B cell (primary cell): Measurements from ENCODE around the gene CTDP1. TPM values are rescaled to one million over a fixed set of nuclear protein-coding genes. Genes with fewer than 3 reads are reported as not detected.

Source experiments
- ATAC-seq: fragments of 200-7000 bp; cut with Tn5 transposase; one replicate; pipeline ENCODE4 v1.10.0; 2021; ENCODE audit warnings: low read depth, mild to moderate bottlenecking, moderate number of reproducible peaks, moderate library complexity
- CTCF ChIA-PET: fragments of 350-600 bp; sonication (Branson Sonifier 250); formaldehyde crosslinking; loops from one replicate; lab custom pipeline; 2021; ENCODE audit warnings: antibody characterized with exemption, inconsistent platforms; lab: Charles Lee
- POLR2A ChIA-PET: fragments of 350-600 bp; sonication (Branson Sonifier 250); formaldehyde crosslinking; loops from one replicate; lab custom pipeline; 2021; ENCODE audit warnings: antibody characterized with exemption; lab: Charles Lee
- DNase-seq: peaks from one replicate; pipeline ENCODE4 v3.0.0; 2013
- H2AFZ ChIP-seq: 2 replicates; pipeline ENCODE4 v1.6.1; 2012; ENCODE audit warnings: mild to moderate bottlenecking, low read depth, low read length; ENCODE audit not compliant: insufficient read depth, poor library complexity, severe bottlenecking
- H3K27ac ChIP-seq, 2 donors: 1 replicate in 1 of 2; 2 replicates in 1 of 2; pipeline ENCODE4 v1.5.1; 2012 to 2013; ENCODE audit warnings: low read length in 2 of 2, mild to moderate bottlenecking in 2 of 2, moderate library complexity in 1 of 2
- H3K27me3 ChIP-seq, 4 experiments: fragments of 200-600 bp in 1 of 4; sonication (generic) in 1 of 4; replicated peaks in 1 of 4; 1 replicate in 2 of 4; 2 replicates in 2 of 4; pipeline versions ENCODE4 v1.6.1 to v1.7.0; 2013 to 2016; ENCODE audit warnings: low read length in 3 of 4, mild to moderate bottlenecking in 2 of 4, mixed read lengths in 1 of 4, moderate library complexity in 1 of 4; ENCODE audit not compliant: insufficient read depth in 4 of 4, control insufficient read depth in 3 of 4; ENCODE audit errors: control extremely low read depth in 1 of 4
- H3K36me3 ChIP-seq, 2 experiments: replicated peaks in 1 of 2; 1 replicate in 1 of 2; 2 replicates in 1 of 2; pipeline versions ENCODE4 v1.6.1 to v1.7.1; 2013; ENCODE audit warnings: low read length in 1 of 2; ENCODE audit not compliant: insufficient read depth in 2 of 2, control insufficient read depth in 1 of 2; ENCODE audit errors: control extremely low read depth in 1 of 2, extremely low read depth in 1 of 2
- H3K4me1 ChIP-seq, 2 donors: fragments of 200-600 bp in 1 of 2; sonication (generic) in 1 of 2; 1 replicate in 1 of 2; 2 replicates in 1 of 2; pipeline versions ENCODE4 v1.5.1 to v1.6.1; 2013 to 2017; ENCODE audit warnings: low read length in 2 of 2; ENCODE audit not compliant: control insufficient read depth in 2 of 2, insufficient read depth in 2 of 2
- H3K4me2 ChIP-seq: replicated peaks from 2 replicates; pipeline ENCODE3; 2012; ENCODE audit warnings: mild to moderate bottlenecking, low read depth, low read length; ENCODE audit not compliant: poor library complexity, severe bottlenecking
- H3K4me3 ChIP-seq, 5 experiments: fragments of 200-600 bp in 1 of 5; sonication (generic) in 1 of 5; 1 replicate in 3 of 5; 2 replicates in 2 of 5; pipeline versions ENCODE4 v1.5.1 to v1.7.0; 2011 to 2016; ENCODE audit warnings: low read length in 4 of 5, mild to moderate bottlenecking in 4 of 5, low read depth in 2 of 5, control low read depth in 1 of 5, moderate library complexity in 1 of 5; ENCODE audit not compliant: insufficient read depth in 1 of 5; ENCODE audit errors: control extremely low read depth in 1 of 5, extremely low read depth in 1 of 5
- H3K79me2 ChIP-seq: fragments of 200-600 bp; sonication (generic); one replicate; pipeline ENCODE4 v1.6.0; 2016; ENCODE audit warnings: low read length; ENCODE audit not compliant: control insufficient read depth, insufficient read depth
- H3K9ac ChIP-seq: fragments of 200-600 bp; sonication (generic); 2 replicates; pipeline ENCODE4 v1.6.1; 2017; ENCODE audit warnings: mild to moderate bottlenecking, low read length, moderate library complexity
- H3K9me3 ChIP-seq, 3 donors: one replicate each; pipeline versions ENCODE4 v1.6.1 to v1.7.1; 2013; ENCODE audit warnings: low read length in 2 of 3; ENCODE audit not compliant: control insufficient read depth in 2 of 3, insufficient read depth in 1 of 3; ENCODE audit errors: control extremely low read depth in 1 of 3
- H4K20me1 ChIP-seq: 2 replicates; pipeline ENCODE4 v1.6.0; 2012; ENCODE audit warnings: mild to moderate bottlenecking, low read length; ENCODE audit not compliant: insufficient read depth, control insufficient read depth, poor library complexity, severe bottlenecking
- H3K27ac Mint-ChIP-seq: one replicate; pipeline ENCODE4 v1.8.0; 2021; ENCODE audit warnings: mixed read lengths
- H3K27me3 Mint-ChIP-seq: one replicate; pipeline ENCODE4 v1.8.0; 2021; ENCODE audit warnings: mixed read lengths
- H3K4me1 Mint-ChIP-seq: one replicate; pipeline ENCODE4 v1.8.0; 2021; ENCODE audit warnings: mixed read lengths
- H3K4me3 Mint-ChIP-seq: one replicate; pipeline ENCODE4 v1.8.0; 2021; ENCODE audit warnings: mixed read lengths
- H3K9me3 Mint-ChIP-seq: one replicate; pipeline ENCODE4 v1.8.0; 2022; ENCODE audit warnings: mixed read lengths; ENCODE audit not compliant: insufficient read depth
- EZH2 ChIP-seq: IDR thresholded peaks from 2 replicates; pipeline ENCODE4 v1.6.1; 2012; ENCODE audit warnings: borderline replicate concordance, low read depth, mild to moderate bottlenecking, moderate library complexity, low read length; ENCODE audit not compliant: insufficient read depth, poor library complexity, severe bottlenecking
- WGBS: methylation state at CpG from one replicate; pipeline ENCODE4 v1.1.5; 2013; ENCODE audit warnings: missing lambda C conversion rate; ENCODE audit not compliant: insufficient coverage; 5-methylcytosine and 5-hydroxymethylcytosine counted together
- intact Hi-C: fragments of 100-400 bp; cut with micrococcal nuclease; formaldehyde crosslinking; loops from one replicate; pipeline ENCODE4 v1.10.0; 2022
- polyA plus RNA-seq: library from polyadenylated mRNA; depleted of rRNA; stranded (reverse); fragments of >200 nt; gene quantifications from 2 replicates; pipeline ENCODE4 v1.2.3, GENCODE V29; 2012
- total RNA-seq, 2 donors: library from RNA; stranded (reverse); fragments of 120-200 nt in 1 of 2; gene quantifications; 1 replicate in 1 of 2; 2 replicates in 1 of 2; pipeline versions ENCODE4 v1.2.3 to v1.2.4, GENCODE V29; 2013 to 2022
- TF ChIP-seq, protein P1 (sequence below): fragments of 200-600 bp; IDR thresholded peaks from one replicate; pipeline ENCODE4 v1.8.0; 2022; ENCODE audit warnings: antibody characterized with exemption, mild to moderate bottlenecking

CTDP1 gene
- total and polyA plus RNA-seq, 2 donors (not counting 1 experiment from before 2014, with no cell fraction given), result 14.3 to 33.3 TPM

DNA sequence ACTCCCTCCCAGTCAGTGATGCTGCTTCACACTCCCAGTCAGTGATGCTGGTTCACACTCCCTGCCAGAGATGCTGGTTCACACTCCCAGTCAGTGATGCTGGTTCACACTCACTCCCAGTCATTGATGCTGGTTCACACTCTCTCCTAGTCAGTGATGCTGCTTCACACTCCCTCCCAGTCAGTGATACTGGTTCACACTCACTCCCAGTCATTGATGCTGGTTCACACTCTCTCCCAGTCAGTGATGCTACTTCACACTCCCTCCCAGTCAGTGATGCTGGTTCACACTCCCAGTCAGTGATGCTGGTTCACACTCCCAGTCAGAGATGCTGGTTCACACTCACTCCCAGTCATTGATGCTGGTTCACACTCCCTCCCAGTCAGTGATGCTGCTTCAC lies 83.8 kb downstream of the CTDP1 start:
- Mint-ChIP-seq H3K4me1 (no peaks in the 10 kb centered on the region), H3K4me3 (no peak overlapping the region), H3K9me3 (peaks cover 11% of the 10 kb centered on the region), H3K27ac (no peak overlapping the region), H3K27me3 (peaks cover 6% of the 10 kb centered on the region)
- DNase-seq (no peak), ATAC-seq (no peak)
- Histone ChIP-seq H3K79me2 (no peaks in the 10 kb centered on the region), H4K20me1 (no peaks in the 10 kb centered on the region), H3K27me3 (no peaks in the 10 kb centered on the region), H2AFZ (no peak overlapping the region), H3K4me1 (no peaks in the 10 kb centered on the region), H3K4me3 (no peak overlapping the region), H3K36me3 (peaks cover 0 to 1% of the 10 kb centered on the region in 2 experiments), H3K9me3 (peaks cover 0 to 16% (median 9%) of the 10 kb centered on the region in 3 donors), H3K27ac (no peak overlapping the region), H3K4me2 (no peak overlapping the region), H3K9ac (no peak overlapping the region)
- intact Hi-C loops, result no loop called here
- ChIA-PET POLR2A (no interaction called here), CTCF (no interaction called here)
- TF ChIP-seq, protein P1, sequence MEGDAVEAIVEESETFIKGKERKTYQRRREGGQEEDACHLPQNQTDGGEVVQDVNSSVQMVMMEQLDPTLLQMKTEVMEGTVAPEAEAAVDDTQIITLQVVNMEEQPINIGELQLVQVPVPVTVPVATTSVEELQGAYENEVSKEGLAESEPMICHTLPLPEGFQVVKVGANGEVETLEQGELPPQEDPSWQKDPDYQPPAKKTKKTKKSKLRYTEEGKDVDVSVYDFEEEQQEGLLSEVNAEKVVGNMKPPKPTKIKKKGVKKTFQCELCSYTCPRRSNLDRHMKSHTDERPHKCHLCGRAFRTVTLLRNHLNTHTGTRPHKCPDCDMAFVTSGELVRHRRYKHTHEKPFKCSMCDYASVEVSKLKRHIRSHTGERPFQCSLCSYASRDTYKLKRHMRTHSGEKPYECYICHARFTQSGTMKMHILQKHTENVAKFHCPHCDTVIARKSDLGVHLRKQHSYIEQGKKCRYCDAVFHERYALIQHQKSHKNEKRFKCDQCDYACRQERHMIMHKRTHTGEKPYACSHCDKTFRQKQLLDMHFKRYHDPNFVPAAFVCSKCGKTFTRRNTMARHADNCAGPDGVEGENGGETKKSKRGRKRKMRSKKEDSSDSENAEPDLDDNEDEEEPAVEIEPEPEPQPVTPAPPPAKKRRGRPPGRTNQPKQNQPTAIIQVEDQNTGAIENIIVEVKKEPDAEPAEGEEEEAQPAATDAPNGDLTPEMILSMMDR, result no peak
- TF ChIP-seq EZH2, result no peak

- WGBS, result 71% methylated on average over 3 of the region's 6 CpGs
- no peaks in the 10 kb centered on the region for H3K4me1 Mint-ChIP-seq
- no peak overlapping the region for H3K4me3 Mint-ChIP-seq
- no peak overlapping the region for H3K4me2 ChIP-seq
- intact Hi-C loops, result no loop called here
- no peak for DNase-seq
- H3K79me2 ChIP-seq, result no peaks in the 10 kb centered on the region
- TF ChIP-seq EZH2, result no peak
- TF ChIP-seq, protein P1, result no peak
- H3K9me3 Mint-ChIP-seq, result peaks cover 8% of the 10 kb centered on the region
- H3K9me3 ChIP-seq, result peaks cover 0 to 16% (median 10%) of the 10 kb centered on the region in 3 donors
- H3K4me3 ChIP-seq, result no peak overlapping the region
- H3K27me3 ChIP-seq, result no peaks in the 10 kb centered on the region
- no peak overlapping the region for H3K27ac ChIP-seq
- no peak overlapping the region for H2AFZ ChIP-seq
- POLR2A ChIA-PET, result no interaction called here
- peaks cover 0 to 1% of the 10 kb centered on the region in 2 experiments for H3K36me3 ChIP-seq
- no peak for ATAC-seq
- no peaks in the 10 kb centered on the region for H4K20me1 ChIP-seq
- CTCF ChIA-PET, result no interaction called here
- H3K27me3 Mint-ChIP-seq, result peaks cover 6% of the 10 kb centered on the region
- H3K9ac ChIP-seq, result no peak overlapping the region
- no peaks in the 10 kb centered on the region for H3K4me1 ChIP-seq
- no peak overlapping the region for H3K27ac Mint-ChIP-seq
Observed at GRCh38 chr18:79764131-79764530, 84.5 kb downstream of the CTDP1 start.
